ENCODE data around the gene EFCAB8.

Gene EFCAB8

DNA sequence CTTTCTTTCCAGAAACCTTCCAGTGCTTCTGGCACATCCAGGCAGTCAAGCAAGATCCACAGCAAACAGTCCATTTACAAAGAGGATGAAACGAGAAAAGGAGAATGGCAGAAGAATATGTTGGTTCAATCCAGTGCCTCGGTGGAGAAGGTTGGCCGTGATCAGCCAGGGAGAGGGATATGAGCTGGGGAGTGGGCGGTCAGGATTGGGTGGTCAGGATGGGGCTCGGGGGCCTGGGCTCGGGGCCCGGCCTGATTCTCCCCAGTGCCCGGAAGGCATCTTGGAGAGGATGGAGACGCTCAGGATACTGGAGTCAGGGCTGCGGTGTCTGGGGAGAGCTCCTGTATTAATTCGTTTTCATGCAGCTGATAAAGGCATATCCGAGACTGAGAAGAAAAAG lies 61.3 kb downstream of the EFCAB8 start:
- Histone ChIP-seq H3K27ac (no peak overlapping the region), H3K4me1 (no peaks in the 10 kb centered on the region), H3K9ac (no peak overlapping the region), H3K4me2 (ENCODE audit: low read length) (no peak overlapping the region), H2AFZ (no peak overlapping the region), H3K4me3 (ENCODE audit: low read depth, low read length) (no peak overlapping the region), H3K36me3 (ENCODE audit: control insufficient read depth, insufficient read depth, low read length) (no peaks in the 10 kb centered on the region), H3K9me3 (ENCODE audit: control insufficient read depth, low read length) (no peaks in the 10 kb centered on the region), H3K27me3 (ENCODE audit: control insufficient read depth, insufficient read depth, low read length) (no peaks in the 10 kb centered on the region), H3K79me2 (no peaks in the 10 kb centered on the region)
- TF ChIP-seq, protein P1, sequence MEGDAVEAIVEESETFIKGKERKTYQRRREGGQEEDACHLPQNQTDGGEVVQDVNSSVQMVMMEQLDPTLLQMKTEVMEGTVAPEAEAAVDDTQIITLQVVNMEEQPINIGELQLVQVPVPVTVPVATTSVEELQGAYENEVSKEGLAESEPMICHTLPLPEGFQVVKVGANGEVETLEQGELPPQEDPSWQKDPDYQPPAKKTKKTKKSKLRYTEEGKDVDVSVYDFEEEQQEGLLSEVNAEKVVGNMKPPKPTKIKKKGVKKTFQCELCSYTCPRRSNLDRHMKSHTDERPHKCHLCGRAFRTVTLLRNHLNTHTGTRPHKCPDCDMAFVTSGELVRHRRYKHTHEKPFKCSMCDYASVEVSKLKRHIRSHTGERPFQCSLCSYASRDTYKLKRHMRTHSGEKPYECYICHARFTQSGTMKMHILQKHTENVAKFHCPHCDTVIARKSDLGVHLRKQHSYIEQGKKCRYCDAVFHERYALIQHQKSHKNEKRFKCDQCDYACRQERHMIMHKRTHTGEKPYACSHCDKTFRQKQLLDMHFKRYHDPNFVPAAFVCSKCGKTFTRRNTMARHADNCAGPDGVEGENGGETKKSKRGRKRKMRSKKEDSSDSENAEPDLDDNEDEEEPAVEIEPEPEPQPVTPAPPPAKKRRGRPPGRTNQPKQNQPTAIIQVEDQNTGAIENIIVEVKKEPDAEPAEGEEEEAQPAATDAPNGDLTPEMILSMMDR (IDR thresholded peaks at IDR 0.05), result no peak

DNA sequence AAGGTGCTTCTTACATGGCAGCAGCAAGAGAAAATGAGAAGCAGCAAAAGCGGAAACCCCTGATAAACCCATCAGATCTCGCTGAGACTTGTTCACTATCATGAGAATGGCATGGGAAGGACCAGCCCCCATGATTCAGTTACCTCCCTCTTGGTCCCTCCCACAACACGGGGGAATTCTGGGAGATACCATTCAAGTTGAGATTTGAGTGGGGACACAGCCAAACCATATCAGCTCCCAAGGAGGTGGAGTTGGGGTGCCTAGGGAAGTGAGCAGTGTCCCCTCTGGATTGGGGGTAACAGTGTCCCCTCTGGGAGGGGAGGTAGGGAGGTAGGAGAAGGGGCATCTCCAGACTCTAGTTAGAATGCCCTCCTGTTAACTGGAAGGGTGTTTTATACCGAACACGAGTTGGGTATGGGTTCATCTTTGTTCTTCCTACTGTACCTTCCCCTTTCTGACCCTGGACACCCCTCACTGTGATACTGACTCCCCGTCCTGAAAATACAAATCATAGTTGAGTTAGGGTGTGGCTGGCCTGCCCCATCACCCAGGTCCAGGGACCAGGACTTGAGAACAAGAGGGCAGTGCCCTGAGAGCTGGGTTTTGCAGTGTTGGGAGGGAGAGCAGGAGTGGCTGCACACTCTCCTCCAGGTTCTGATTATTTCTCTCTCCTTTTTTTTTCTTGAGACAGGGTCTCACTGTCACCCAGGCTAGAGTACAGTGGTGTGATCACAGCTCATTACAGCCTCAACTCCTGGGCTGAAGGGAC lies 62.0 kb downstream of the EFCAB8 start:
- Histone ChIP-seq H3K36me3 (ENCODE audit: control insufficient read depth, insufficient read depth, low read length) (no peaks in the 10 kb centered on the region), H3K9ac (no peak overlapping the region)
- TF ChIP-seq, protein P1 (IDR thresholded peaks at IDR 0.05), result no peak

DNA sequence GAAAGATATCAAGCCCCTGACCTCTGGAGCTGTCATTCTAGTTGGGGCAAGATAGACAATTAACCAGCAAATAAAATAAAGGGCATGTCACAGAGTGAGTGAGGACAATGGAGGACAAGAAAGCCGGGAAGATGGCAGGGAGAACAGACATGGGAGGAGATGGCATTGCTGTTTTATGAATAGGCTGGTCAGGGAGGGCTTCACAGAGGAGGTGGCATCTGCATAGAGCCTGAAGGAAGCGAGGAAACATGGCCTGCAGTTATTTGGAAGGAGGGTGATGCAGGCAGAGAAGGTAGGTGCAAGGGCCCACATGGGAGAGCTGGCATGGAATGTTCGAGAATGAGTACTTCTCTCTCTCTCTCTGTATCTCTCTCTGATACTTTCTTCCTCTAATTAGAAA lies 63.7 kb downstream of the EFCAB8 start:
- Histone ChIP-seq H3K9ac (no peak overlapping the region), H3K4me2 (ENCODE audit: low read length) (no peak overlapping the region), H3K4me1 (no peaks in the 10 kb centered on the region), H3K27me3 (ENCODE audit: control insufficient read depth, insufficient read depth, low read length) (no peaks in the 10 kb centered on the region), H3K79me2 (no peaks in the 10 kb centered on the region), H2AFZ (no peak overlapping the region), H3K27ac (no peak overlapping the region), H3K36me3 (ENCODE audit: control insufficient read depth, insufficient read depth, low read length) (no peaks in the 10 kb centered on the region), H3K4me3 (ENCODE audit: low read depth, low read length) (no peak overlapping the region), H3K9me3 (ENCODE audit: control insufficient read depth, low read length) (no peaks in the 10 kb centered on the region)
- TF ChIP-seq, protein P1 (IDR thresholded peaks at IDR 0.05), result no peak

More for the DNA sequence above, 62.0 kb downstream of the EFCAB8 start:
- H3K9me3 ChIP-seq (ENCODE audit: control insufficient read depth, low read length), result no peaks in the 10 kb centered on the region
- no peaks in the 10 kb centered on the region for H3K79me2 ChIP-seq
- H3K4me3 ChIP-seq (ENCODE audit: low read depth, low read length), result no peak overlapping the region
- no peak overlapping the region for H3K27ac ChIP-seq
- no peaks in the 10 kb centered on the region for H3K27me3 ChIP-seq (ENCODE audit: control insufficient read depth, insufficient read depth, low read length)
- H3K4me1 ChIP-seq, result no peaks in the 10 kb centered on the region
- H2AFZ ChIP-seq, result no peak overlapping the region
- no peak overlapping the region for H3K4me2 ChIP-seq (ENCODE audit: low read length)

DNA sequence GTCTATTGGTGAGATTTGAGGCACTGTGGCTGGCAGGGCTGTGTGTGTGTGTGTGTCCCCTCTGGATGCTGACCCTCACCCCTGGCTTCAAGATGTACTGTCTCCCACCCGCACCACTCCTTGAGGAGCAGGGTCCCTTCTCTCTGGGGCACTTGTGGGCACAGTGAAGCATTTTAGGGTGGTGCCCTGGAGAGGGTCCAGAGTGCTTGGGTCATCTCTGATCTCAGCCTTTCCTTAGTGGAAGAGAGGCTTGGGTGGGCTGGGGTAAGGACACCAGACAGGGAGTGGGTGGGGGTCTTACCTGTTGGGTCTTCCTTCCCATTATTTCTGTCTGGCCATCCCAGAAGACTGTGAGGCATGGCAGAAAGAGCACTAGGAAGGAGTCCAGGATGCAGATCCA lies 66.1 kb downstream of the EFCAB8 start:
- H3K4me3 ChIP-seq (ENCODE audit: low read depth, low read length), result no peak overlapping the region
- H3K4me1 ChIP-seq, result no peaks in the 10 kb centered on the region
- H3K9me3 ChIP-seq (ENCODE audit: control insufficient read depth, low read length), result no peaks in the 10 kb centered on the region
- TF ChIP-seq, protein P1 (IDR thresholded peaks at IDR 0.05), result no peak
- no peak overlapping the region for H3K27ac ChIP-seq
- H2AFZ ChIP-seq, result no peak overlapping the region
- H3K79me2 ChIP-seq, result no peaks in the 10 kb centered on the region
- no peaks in the 10 kb centered on the region for H3K36me3 ChIP-seq (ENCODE audit: control insufficient read depth, insufficient read depth, low read length)
- H3K9ac ChIP-seq, result no peak overlapping the region
- no peaks in the 10 kb centered on the region for H3K27me3 ChIP-seq (ENCODE audit: control insufficient read depth, insufficient read depth, low read length)
- H3K4me2 ChIP-seq (ENCODE audit: low read length), result no peak overlapping the region

Data from parathyroid adenoma (tissue), 2 donors.